ENCODE data around the gene GRIK4. TPM values are rescaled to one million over a fixed set of nuclear protein-coding genes. Genes with fewer than 3 reads are reported as not detected.

GRIK4 gene
- polyA plus RNA-seq, 1 donor from 2014 or later = 3.4 TPM

DNA sequence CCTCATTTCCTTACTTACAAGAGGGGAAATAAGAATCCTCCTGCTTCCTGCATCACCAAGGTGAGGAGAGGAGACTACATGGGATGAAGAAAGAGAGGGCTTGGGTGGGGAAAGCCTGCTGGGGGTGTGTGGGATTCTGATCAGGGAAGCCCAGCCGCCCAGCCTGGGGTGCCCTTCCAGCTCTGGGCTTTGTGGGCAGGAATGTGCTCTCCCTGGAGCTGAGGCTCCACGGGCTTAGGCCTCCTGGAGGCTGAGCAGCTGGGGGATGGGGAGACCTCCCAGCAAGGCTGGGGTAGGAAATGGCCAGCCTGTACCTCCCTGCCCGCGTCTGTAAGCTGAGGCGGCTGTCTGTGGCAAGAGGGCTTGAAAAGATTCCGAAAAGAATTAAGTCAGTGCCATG lies 206.1 kb downstream of the GRIK4 start:
- TF ChIP-seq EZH2 (IDR thresholded peaks at IDR 0.05; ENCODE audit: borderline replicate concordance, insufficient read depth, low read length, poor library complexity, severe bottlenecking) = no peak
- no peak for TF ChIP-seq RAD21 (conservative IDR thresholded peaks at IDR 0.05)
- TF ChIP-seq, protein P1, sequence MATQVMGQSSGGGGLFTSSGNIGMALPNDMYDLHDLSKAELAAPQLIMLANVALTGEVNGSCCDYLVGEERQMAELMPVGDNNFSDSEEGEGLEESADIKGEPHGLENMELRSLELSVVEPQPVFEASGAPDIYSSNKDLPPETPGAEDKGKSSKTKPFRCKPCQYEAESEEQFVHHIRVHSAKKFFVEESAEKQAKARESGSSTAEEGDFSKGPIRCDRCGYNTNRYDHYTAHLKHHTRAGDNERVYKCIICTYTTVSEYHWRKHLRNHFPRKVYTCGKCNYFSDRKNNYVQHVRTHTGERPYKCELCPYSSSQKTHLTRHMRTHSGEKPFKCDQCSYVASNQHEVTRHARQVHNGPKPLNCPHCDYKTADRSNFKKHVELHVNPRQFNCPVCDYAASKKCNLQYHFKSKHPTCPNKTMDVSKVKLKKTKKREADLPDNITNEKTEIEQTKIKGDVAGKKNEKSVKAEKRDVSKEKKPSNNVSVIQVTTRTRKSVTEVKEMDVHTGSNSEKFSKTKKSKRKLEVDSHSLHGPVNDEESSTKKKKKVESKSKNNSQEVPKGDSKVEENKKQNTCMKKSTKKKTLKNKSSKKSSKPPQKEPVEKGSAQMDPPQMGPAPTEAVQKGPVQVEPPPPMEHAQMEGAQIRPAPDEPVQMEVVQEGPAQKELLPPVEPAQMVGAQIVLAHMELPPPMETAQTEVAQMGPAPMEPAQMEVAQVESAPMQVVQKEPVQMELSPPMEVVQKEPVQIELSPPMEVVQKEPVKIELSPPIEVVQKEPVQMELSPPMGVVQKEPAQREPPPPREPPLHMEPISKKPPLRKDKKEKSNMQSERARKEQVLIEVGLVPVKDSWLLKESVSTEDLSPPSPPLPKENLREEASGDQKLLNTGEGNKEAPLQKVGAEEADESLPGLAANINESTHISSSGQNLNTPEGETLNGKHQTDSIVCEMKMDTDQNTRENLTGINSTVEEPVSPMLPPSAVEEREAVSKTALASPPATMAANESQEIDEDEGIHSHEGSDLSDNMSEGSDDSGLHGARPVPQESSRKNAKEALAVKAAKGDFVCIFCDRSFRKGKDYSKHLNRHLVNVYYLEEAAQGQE (IDR thresholded peaks at IDR 0.05; ENCODE audit: borderline replicate concordance) = no peak
- TF ChIP-seq MXI1 (conservative IDR thresholded peaks at IDR 0.05; ENCODE audit: poor library complexity, severe bottlenecking) = no peak
- no peak for TF ChIP-seq TAF1 (IDR thresholded peaks at IDR 0.05; ENCODE audit: low read depth)
- TF ChIP-seq, protein P2, sequence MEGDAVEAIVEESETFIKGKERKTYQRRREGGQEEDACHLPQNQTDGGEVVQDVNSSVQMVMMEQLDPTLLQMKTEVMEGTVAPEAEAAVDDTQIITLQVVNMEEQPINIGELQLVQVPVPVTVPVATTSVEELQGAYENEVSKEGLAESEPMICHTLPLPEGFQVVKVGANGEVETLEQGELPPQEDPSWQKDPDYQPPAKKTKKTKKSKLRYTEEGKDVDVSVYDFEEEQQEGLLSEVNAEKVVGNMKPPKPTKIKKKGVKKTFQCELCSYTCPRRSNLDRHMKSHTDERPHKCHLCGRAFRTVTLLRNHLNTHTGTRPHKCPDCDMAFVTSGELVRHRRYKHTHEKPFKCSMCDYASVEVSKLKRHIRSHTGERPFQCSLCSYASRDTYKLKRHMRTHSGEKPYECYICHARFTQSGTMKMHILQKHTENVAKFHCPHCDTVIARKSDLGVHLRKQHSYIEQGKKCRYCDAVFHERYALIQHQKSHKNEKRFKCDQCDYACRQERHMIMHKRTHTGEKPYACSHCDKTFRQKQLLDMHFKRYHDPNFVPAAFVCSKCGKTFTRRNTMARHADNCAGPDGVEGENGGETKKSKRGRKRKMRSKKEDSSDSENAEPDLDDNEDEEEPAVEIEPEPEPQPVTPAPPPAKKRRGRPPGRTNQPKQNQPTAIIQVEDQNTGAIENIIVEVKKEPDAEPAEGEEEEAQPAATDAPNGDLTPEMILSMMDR (IDR thresholded peaks at IDR 0.05; ENCODE audit: poor library complexity, severe bottlenecking) = no peak
- TF ChIP-seq POLR2AphosphoS5 (IDR thresholded peaks at IDR 0.05) = no peak
- TF ChIP-seq SMC3 (conservative IDR thresholded peaks at IDR 0.05; ENCODE audit: poor library complexity) = no peak
- no peak for TF ChIP-seq EP300 (conservative IDR thresholded peaks at IDR 0.05; ENCODE audit: poor library complexity, severe bottlenecking)
- Histone ChIP-seq H4K20me1 (ENCODE audit: insufficient read depth) (no peaks in the 10 kb centered on the region), H3K4me3 (ENCODE audit: low read length) (no peak overlapping the region), H3K36me3 (ENCODE audit: insufficient read depth, low read length) (no peaks in the 10 kb centered on the region), H3K79me2 (replicated peaks; ENCODE audit: insufficient read depth, low read length) (no peaks in the 10 kb centered on the region), H3K27ac (ENCODE audit: low read length) (no peak overlapping the region), H3K4me2 (ENCODE audit: low read length) (no peak overlapping the region), H3K9ac (ENCODE audit: low read length) (no peak overlapping the region), H3F3A (ENCODE audit: insufficient read depth, low read length, poor library complexity, severe bottlenecking) (no peaks in the 10 kb centered on the region), H3K27me3 (ENCODE audit: insufficient read depth, low read depth, low read length) (no peaks in the 10 kb centered on the region), H2AFZ (ENCODE audit: low read depth, low read length) (no peak overlapping the region), H3K9me2 (ENCODE audit: insufficient read depth, low read length) (no peaks in the 10 kb centered on the region), H3K9me3 (ENCODE audit: low read length) (no peaks in the 10 kb centered on the region)

DNA sequence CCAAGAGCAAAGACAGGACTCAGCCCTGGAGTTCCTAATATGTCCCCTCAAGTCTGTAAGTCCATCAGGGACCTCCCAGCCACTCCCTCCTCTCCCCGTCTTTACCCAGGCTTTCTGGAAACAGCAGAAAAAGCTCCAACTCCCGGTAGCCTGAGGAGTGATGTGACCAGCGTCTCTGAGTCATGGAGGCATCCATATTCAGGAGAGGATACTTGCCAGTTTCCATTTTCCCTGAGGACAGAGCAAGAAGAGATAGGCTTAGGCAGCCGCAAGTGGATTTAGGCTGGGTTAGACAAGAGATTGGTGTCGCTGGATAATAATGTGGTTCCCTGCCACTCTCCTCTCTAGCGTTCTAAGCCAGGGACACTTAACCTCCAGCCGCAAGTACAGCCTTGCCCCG lies 206.6 kb downstream of the GRIK4 start:
- H3K4me2 ChIP-seq (ENCODE audit: low read length) = no peak overlapping the region
- H3K9ac ChIP-seq (ENCODE audit: low read length) = no peak overlapping the region
- H3K79me2 ChIP-seq (replicated peaks; ENCODE audit: insufficient read depth, low read length) = no peaks in the 10 kb centered on the region
- no peak overlapping the region for H3K27ac ChIP-seq (ENCODE audit: low read length)
- H3F3A ChIP-seq (ENCODE audit: insufficient read depth, low read length, poor library complexity, severe bottlenecking) = no peaks in the 10 kb centered on the region
- no peak overlapping the region for H3K4me3 ChIP-seq (ENCODE audit: low read length)
- no peaks in the 10 kb centered on the region for H3K9me3 ChIP-seq (ENCODE audit: low read length)
- no peaks in the 10 kb centered on the region for H4K20me1 ChIP-seq (ENCODE audit: insufficient read depth)
- no peaks in the 10 kb centered on the region for H3K9me2 ChIP-seq (ENCODE audit: insufficient read depth, low read length)
- H2AFZ ChIP-seq (ENCODE audit: low read depth, low read length) = no peak overlapping the region
- no peaks in the 10 kb centered on the region for H3K36me3 ChIP-seq (ENCODE audit: insufficient read depth, low read length)
- H3K27me3 ChIP-seq (ENCODE audit: insufficient read depth, low read depth, low read length) = no peaks in the 10 kb centered on the region
- TF ChIP-seq TAF1 (IDR thresholded peaks at IDR 0.05; ENCODE audit: low read depth) (no peak), EZH2 (IDR thresholded peaks at IDR 0.05; ENCODE audit: borderline replicate concordance, insufficient read depth, low read length, poor library complexity, severe bottlenecking) (no peak), SMC3 (conservative IDR thresholded peaks at IDR 0.05; ENCODE audit: poor library complexity) (no peak), MXI1 (conservative IDR thresholded peaks at IDR 0.05; ENCODE audit: poor library complexity, severe bottlenecking) (no peak), POLR2AphosphoS5 (IDR thresholded peaks at IDR 0.05) (no peak), RAD21 (conservative IDR thresholded peaks at IDR 0.05) (no peak)
- TF ChIP-seq, protein P1 (IDR thresholded peaks at IDR 0.05; ENCODE audit: borderline replicate concordance) = no peak

All from neural cell (in vitro differentiated cells).